C1 segment of cervical spinal cord (tissue), 14 donors: ENCODE results near the gene KCNJ11.
"Not testable (repeated sequence)": the region's sequence is repeated elsewhere in the genome, so short reads cannot be mapped to it uniquely, and the experiment has no call there.

Experiments
- DNase-seq, 14 donors: peaks; one replicate each; lab custom pipeline; 2025; lab: John Stamatoyannopoulos, UW

The KCNJ11 gene

DNA sequence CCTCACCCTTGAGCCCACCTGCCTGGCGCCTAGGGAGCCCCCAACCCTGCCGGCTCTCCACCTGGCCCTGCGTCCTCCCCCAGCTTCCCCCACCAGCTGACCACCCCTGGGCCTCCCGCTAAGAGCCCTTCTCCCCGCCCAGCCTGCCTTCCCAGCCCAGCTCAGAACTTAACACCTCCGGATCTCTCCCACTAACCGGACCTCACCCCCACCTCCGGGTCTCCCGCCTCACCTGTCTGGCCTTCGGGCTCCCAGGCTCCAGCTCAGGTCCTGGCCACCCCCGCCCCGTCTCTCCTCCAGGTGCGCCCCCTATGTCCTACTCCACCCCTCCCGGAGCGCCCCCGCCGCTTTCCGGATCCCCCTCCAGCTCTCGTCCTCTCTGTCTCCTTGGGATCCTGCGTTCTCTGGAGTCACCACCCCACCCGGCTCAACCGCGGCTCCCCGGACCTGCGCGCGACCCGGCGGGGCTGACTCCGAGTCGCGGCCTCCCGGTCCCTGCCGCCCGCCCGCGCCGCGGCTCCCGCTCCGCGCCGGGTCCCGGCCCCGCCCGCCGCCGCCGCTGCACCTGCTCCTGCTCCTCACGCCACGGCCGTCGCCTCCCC is at the start of gene KCNJ11:
Gene KCNJ11, minus strand, starts transcription at position 51 of the 602 bp plus-strand sequence. CDS start 568 bp downstream, outside the sequence.
- DNase-seq, result peak in 1 of 14 donors; percentile 41

- DNase-seq, result no peak
Measured at GRCh38 chr11:17437366-17437765, 48.9 kb upstream of the KCNJ11 start.

DNA sequence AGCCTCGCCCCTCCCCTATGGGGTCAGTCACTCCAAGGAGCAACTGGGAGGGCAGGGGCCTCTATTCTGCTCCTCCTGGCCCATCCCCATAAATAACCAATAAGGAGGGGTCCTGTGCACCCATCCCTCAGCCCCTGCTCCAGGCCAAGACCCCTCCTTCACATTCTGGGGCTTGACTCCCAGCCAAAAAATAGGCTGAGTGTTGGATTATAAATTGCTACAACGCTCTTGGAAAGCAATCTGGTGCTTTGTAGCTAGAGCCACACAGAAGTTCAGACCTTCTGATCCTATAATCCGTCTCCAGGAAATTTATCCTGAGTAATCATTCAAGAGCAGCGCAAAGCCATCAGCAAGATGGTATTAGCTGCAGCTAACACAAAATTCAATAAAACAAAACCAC is 45.6 kb upstream of the KCNJ11 start:
- DNase-seq, result no peak

- no peak for DNase-seq
Measured at GRCh38 chr11:17432002-17432401, 43.5 kb upstream of the KCNJ11 start.

- DNase-seq, result no peak
Measured at GRCh38 chr11:17431139-17431538, 42.7 kb upstream of the KCNJ11 start.

GRCh38 chr11:17430616-17431015 is 42.2 kb upstream of the KCNJ11 start:
- DNase-seq, result no peak

DNA sequence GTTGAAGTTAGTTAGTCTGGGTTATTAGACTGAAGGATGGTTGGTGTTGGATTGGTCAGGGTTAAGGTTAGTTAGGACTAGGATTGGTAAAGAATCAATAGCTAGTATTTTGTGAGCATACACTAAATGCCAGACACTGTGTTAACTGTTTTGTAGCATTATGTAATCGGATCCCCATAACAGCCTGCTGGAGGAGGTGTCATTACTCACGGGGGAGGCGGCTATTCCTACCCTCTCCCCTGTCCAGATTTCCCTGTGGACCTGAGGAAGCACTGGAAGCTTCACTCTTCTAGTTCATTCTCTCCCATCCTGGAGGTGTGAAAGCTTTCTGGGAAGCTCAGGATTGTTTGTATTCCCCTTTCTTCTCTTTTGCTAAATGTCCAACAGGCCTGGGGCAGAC is 40.5 kb upstream of the KCNJ11 start:
- no peak for DNase-seq

- DNase-seq, result no peak
Measured at GRCh38 chr11:17428261-17428660, 39.8 kb upstream of the KCNJ11 start.

GRCh38 chr11:17426233-17426632 is 37.8 kb upstream of the KCNJ11 start:
- not testable (repeated sequence) for DNase-seq

- no peak for DNase-seq
Measured at GRCh38 chr11:17423533-17424310, 35.3 kb upstream of the KCNJ11 start.

DNA sequence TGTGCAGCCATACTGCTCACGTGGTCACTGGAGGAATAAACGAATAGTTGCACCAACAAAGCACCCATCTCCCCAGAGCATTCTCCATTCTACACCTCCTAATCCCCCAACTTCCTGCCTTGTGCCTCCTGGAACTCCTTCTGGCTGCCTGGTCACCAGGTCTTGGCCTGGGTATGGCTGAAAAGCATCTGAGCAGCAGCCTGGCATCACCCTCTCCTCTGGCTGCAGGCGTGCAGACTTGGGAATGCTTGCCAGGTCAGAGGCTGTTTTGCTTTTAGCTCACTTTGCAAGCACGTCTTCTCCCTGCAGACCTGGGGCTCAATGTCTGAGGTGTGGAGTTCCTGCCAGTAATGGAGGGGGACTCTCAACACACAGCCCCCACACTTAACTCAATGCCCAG is 33.3 kb upstream of the KCNJ11 start:
- DNase-seq, result peak in 2 of 14 donors; percentile 7 to 54

- DNase-seq, result no peak
Measured at GRCh38 chr11:17418444-17419081, 30.1 kb upstream of the KCNJ11 start.

- DNase-seq, result no peak
Measured at GRCh38 chr11:17416492-17416891, 28.0 kb upstream of the KCNJ11 start.

- DNase-seq, result peak in 2 of 14 donors; percentile 17 to 90
Measured at GRCh38 chr11:17415523-17416104, 27.2 kb upstream of the KCNJ11 start.

- DNase-seq, result no peak
Measured at GRCh38 chr11:17414992-17415391, 26.5 kb upstream of the KCNJ11 start.

- DNase-seq, result no peak
Measured at GRCh38 chr11:17414317-17414737, 25.9 kb upstream of the KCNJ11 start.

DNA sequence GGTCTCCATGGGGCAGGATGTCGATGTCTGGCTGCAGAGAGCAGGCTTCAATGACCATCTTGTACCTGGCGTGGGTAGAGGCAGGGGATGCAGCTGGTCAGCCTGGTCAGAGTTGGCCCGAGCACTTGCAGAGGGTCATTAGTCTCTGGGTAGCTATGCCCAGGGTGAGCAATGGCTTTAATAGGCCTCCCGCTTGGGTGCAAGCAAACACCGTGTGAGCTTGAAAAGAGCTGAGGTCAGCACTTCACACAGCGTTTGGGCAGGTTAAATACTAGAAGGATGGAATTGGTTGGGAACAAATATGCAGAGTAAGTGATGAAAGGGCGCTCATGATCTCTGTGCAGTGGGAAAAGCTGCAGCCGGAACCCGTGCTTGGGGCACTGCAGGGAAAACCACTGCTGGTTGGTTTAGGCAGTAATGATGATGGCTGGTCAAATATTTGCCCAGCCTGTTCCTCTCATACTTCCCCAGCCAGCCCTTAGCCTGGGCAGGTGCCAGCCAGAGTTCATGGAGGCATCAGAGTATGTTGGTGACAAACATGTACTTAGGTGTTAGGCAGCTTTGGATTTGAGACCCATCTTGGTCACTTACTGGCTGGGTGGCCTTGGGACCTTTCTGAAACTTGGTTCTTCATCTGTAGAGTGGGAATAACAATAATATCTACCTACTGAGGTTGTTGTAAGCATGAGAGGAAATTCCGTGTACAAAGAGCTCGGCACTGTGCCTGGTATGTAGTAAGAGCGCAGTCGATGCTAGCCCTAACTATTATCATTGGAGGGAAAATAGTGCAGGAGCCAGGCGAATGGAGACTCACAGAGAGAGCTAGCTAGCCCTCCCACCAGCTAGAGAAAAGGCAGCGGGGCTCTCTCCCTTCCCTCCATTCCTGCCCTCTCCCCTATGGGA is 25.2 kb upstream of the KCNJ11 start:
- no peak for DNase-seq

DNA sequence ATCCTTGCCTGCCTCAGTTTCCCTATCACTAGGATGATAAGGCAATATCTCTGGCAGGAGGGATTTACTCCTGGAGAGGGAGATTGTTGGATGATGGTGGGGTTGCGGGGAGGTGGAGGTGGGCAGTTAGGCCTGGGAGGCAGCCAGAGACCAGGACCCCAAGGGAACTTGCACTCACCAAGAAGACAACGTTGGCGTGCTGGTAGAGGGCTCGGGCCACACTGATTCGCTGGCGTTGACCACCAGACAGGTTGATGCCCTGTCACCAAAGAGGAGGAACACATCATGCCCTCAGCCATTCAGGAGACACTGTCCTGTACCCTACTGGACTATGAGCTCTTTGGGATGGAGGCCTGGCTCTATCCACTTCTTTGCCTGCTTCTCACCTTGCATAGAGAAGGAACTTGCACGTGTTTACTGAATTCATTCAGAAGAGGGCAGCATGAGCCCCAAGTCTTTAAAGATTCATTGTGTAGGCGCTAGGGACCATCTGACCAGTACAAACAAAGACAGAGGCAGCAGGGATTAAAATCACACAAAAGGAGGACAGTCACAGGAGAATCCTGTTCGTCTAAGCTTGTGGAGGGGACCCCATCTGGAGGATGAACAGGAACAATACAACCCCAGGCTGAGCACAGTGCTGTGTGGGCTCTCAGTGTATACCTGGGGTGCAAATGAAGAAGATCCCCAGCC is 24.2 kb upstream of the KCNJ11 start:
- DNase-seq, result peak in 1 of 14 donors; percentile 20

GRCh38 chr11:17411418-17411817 is 23.0 kb upstream of the KCNJ11 start:
- DNase-seq, result no peak

- DNase-seq, result no peak
Measured at GRCh38 chr11:17410606-17411379, 22.3 kb upstream of the KCNJ11 start.
